NT2/D1 (cell line): ENCODE measurements around the gene DOCK2.

ENCODE experiments used
- YY1 ChIP-seq: IDR thresholded peaks from 2 replicates; pipeline ENCODE4 v1.6.1; 2011; ENCODE audit not compliant: insufficient read length, insufficient read depth
- ZNF274 ChIP-seq: IDR thresholded peaks from 2 replicates; pipeline ENCODE4 v1.6.1; 2011; ENCODE audit warnings: mild to moderate bottlenecking, low read depth, low read length

- TF ChIP-seq YY1, result no peak
- TF ChIP-seq ZNF274, result no peak
Measured at GRCh38 chr5:169941542-169941941, 304.5 kb downstream of the DOCK2 start.
